HepG2 (cell line): ENCODE measurements around the gene TBCD. TPM values are rescaled to one million over a fixed set of nuclear protein-coding genes. Genes with fewer than 3 reads are reported as not detected.

Source experiments
- ATAC-seq: fragments of 200-7000 bp; cut with Tn5 transposase; 3 replicates; pipeline ENCODE4 v1.9.1; 2020; ENCODE audit warnings: mild to moderate bottlenecking, moderate library complexity
- BruUV-seq: library from RNA; stranded (reverse); fragments of 400-500 nt; replicated peaks from 2 replicates; lab custom pipeline; 2021; lab: Mats Ljungman, UMichigan
- CTCF ChIA-PET: fragments of 300-600 bp; formaldehyde crosslinking; extraction: SDS; loops from one replicate; lab custom pipeline; 2021; ENCODE audit warnings: low total read pairs, inconsistent platforms, low intra/inter-chr PET ratio; lab: Yijun Ruan, JAX
- POLR2A ChIA-PET: fragments of 350-600 bp; sonication (Branson Sonifier 250); formaldehyde crosslinking; loops from one replicate; lab custom pipeline; 2020; ENCODE audit warnings: antibody characterized with exemption, inconsistent platforms; lab: Yijun Ruan, JAX
- DNase-seq: peaks from one replicate; pipeline ENCODE4 v3.0.0-alpha.2; 2015; ENCODE audit warnings: low spot score
- FAIRE-seq: peaks from 3 replicates; lab custom pipeline; 2011; peaks lifted over from hg19 to GRCh38; lab: Jason Lieb, UNC
- H2AFZ ChIP-seq: one replicate; pipeline ENCODE4 v1.6.1; 2011; ENCODE audit warnings: low read length, inconsistent platforms
- H3K27ac ChIP-seq: fragments of 300-600 bp; 3 replicates; pipeline ENCODE4 v1.8.0; 2011; ENCODE audit warnings: mixed run types, mild to moderate bottlenecking, mixed read lengths, low read length, inconsistent platforms; ENCODE audit not compliant: insufficient read depth; ENCODE audit errors: extremely low read length
- H3K27me3 ChIP-seq, 2 experiments: fragments of 200-600 bp in 1 of 2; 2 replicates in 1 of 2; 3 replicates in 1 of 2; pipeline versions ENCODE4 v1.6.0 to v1.8.0; 2011; ENCODE audit warnings: low read length in 2 of 2, mild to moderate bottlenecking in 2 of 2, moderate library complexity in 2 of 2, inconsistent platforms in 1 of 2; ENCODE audit not compliant: insufficient read depth in 2 of 2, control insufficient read depth in 1 of 2
- H3K36me3 ChIP-seq, 2 experiments: fragments of 200-600 bp in 1 of 2; replicated peaks in 1 of 2; 2 replicates in 1 of 2; 3 replicates in 1 of 2; pipeline versions ENCODE4 v1.5.1 to v1.8.0; 2011; ENCODE audit warnings: low read length in 2 of 2, inconsistent platforms in 1 of 2; ENCODE audit not compliant: insufficient read depth in 2 of 2, control insufficient read depth in 1 of 2
- H3K4me1 ChIP-seq: 2 replicates; pipeline ENCODE4 v1.5.1; 2012; ENCODE audit warnings: low read length, inconsistent platforms; ENCODE audit not compliant: insufficient read depth
- H3K4me2 ChIP-seq: 2 replicates; pipeline ENCODE4 v1.6.0; 2011; ENCODE audit warnings: low read depth, low read length, inconsistent platforms
- H3K4me3 ChIP-seq, 3 experiments: fragments of 200-600 bp in 1 of 3; sonication (generic), shearing (Covaris generic) in 1 of 3; replicated peaks in 1 of 3; 2 replicates each; pipeline ENCODE4 v1.5.1; 2011 to 2016; ENCODE audit warnings: low read length in 3 of 3, inconsistent platforms in 2 of 3, low read depth in 2 of 3, mild to moderate bottlenecking in 2 of 3, control low read depth in 1 of 3, mixed read lengths in 1 of 3; ENCODE audit not compliant: insufficient read depth in 1 of 3
- H3K79me2 ChIP-seq: one replicate; pipeline ENCODE4 v1.6.1; 2011; ENCODE audit warnings: low read length, inconsistent platforms; ENCODE audit not compliant: insufficient read depth
- H3K9ac ChIP-seq: 2 replicates; pipeline ENCODE4 v1.6.0; 2011; ENCODE audit warnings: mild to moderate bottlenecking, low read depth, low read length, inconsistent platforms; ENCODE audit not compliant: insufficient read depth
- H3K9me3 ChIP-seq: 2 replicates; pipeline ENCODE4 v1.5.1; 2012; ENCODE audit warnings: mild to moderate bottlenecking, low read length
- H4K20me1 ChIP-seq: 2 replicates; pipeline ENCODE4 v1.6.0; 2011; ENCODE audit warnings: inconsistent platforms, mild to moderate bottlenecking, low read length, moderate library complexity; ENCODE audit not compliant: insufficient read depth
- HNRNPL ChIP-seq: fragments of 200-400 bp; formaldehyde crosslinking; IDR thresholded peaks from 2 replicates; pipeline ENCODE4 v1.6.1; 2017; ENCODE audit warnings: mild to moderate bottlenecking, low read depth, low read length
- MLX ChIP-seq: IDR thresholded peaks from 2 replicates; pipeline ENCODE4 v1.6.1; 2016
- NR2C2 ChIP-seq: sonication (generic); formaldehyde crosslinking; IDR thresholded peaks from 2 replicates; pipeline ENCODE4 v1.4.0; 2020; ENCODE audit warnings: missing genetic modification reagents, mild to moderate bottlenecking, moderate library complexity, borderline replicate concordance
- PRMT3 ChIP-seq: sonication (generic); formaldehyde crosslinking; IDR thresholded peaks from 2 replicates; pipeline ENCODE4 v1.8.1; 2022; ENCODE audit warnings: low read depth, mild to moderate bottlenecking, moderate library complexity, missing genetic modification reagents, borderline replicate concordance
- SETDB1 ChIP-seq: sonication (generic); formaldehyde crosslinking; IDR thresholded peaks from 2 replicates; pipeline ENCODE4 v1.5.1; 2020; ENCODE audit warnings: missing genetic modification reagents, mild to moderate bottlenecking, borderline replicate concordance
- SP2 ChIP-seq: sonication (generic); formaldehyde crosslinking; IDR thresholded peaks from 2 replicates; pipeline ENCODE4 v1.5.1; 2020; ENCODE audit warnings: mild to moderate bottlenecking, missing genetic modification reagents
- THYN1 ChIP-seq: sonication (generic); formaldehyde crosslinking; IDR thresholded peaks from 2 replicates; pipeline ENCODE4 v1.8.1; 2023; ENCODE audit warnings: low read depth, mild to moderate bottlenecking, moderate library complexity, missing genetic modification reagents, borderline replicate concordance
- ZBTB33 ChIP-seq: sonication (generic); formaldehyde crosslinking; IDR thresholded peaks from 2 replicates; pipeline ENCODE4 v1.4.0; 2020; ENCODE audit warnings: missing genetic modification reagents
- ZFP37 ChIP-seq: sonication (generic); formaldehyde crosslinking; IDR thresholded peaks from 2 replicates; pipeline ENCODE4 v1.4.0; 2020; ENCODE audit warnings: missing genetic modification reagents, borderline replicate concordance
- ZNF138 ChIP-seq: sonication (generic); formaldehyde crosslinking; IDR thresholded peaks from 2 replicates; pipeline ENCODE4 v1.5.0; 2020; ENCODE audit warnings: mild to moderate bottlenecking, low read depth, missing genetic modification reagents
- ZNF160 ChIP-seq: sonication (generic); formaldehyde crosslinking; IDR thresholded peaks from 2 replicates; pipeline ENCODE4 v1.8.0; 2022; ENCODE audit warnings: mild to moderate bottlenecking, inconsistent platforms, missing genetic modification reagents
- ZNF282 ChIP-seq: fragments of 450-650 bp; IDR thresholded peaks from 2 replicates; pipeline ENCODE4 v1.6.1; 2018; ENCODE audit not compliant: partially characterized antibody
- ZNF547 ChIP-seq: sonication (generic); formaldehyde crosslinking; IDR thresholded peaks from 2 replicates; pipeline ENCODE4 v1.5.1; 2020; ENCODE audit warnings: mild to moderate bottlenecking, missing genetic modification reagents
- ZNF724P ChIP-seq: sonication (generic); formaldehyde crosslinking; IDR thresholded peaks from 2 replicates; pipeline ENCODE4 v1.8.0; 2022; ENCODE audit warnings: missing genetic modification reagents, borderline replicate concordance
- WGBS: methylation state at CpG from one replicate; pipeline ENCODE4 v1.1.6; 2017; ENCODE audit warnings: low lambda C conversion rate; 5-methylcytosine and 5-hydroxymethylcytosine counted together
- in situ Hi-C: cut with HindIII; loops from 2 replicates; pipeline ENCODE4 v1.10.0; 2017; ENCODE audit warnings: low pct_unique_long_range_greater_than_20kb; ENCODE audit not compliant: extremely low pct_ligation_motif_present
- intact Hi-C: fragments of 100-400 bp; cut with micrococcal nuclease; formaldehyde crosslinking; loops from one replicate; pipeline ENCODE4 v1.10.0; 2022; ENCODE audit not compliant: unreplicated experiment
- polyA plus RNA-seq, 8 experiments: library from polyadenylated mRNA; depleted of rRNA in 3 of 8; stranded (reverse) in 7 of 8; unstranded in 1 of 8; fragments of >200 nt; fragmentation: Illumina TruSeq in 4 of 8; extraction: Trizol in 4 of 8; gene quantifications; 2 replicates each; pipeline versions ENCODE4 v1.2.1 to v1.2.3, GENCODE V29; 2011 to 2016; ENCODE audit warnings: low read depth in 4 of 8, missing spikeins in 1 of 8, mixed read lengths in 1 of 8; ENCODE audit not compliant: insufficient read depth in 1 of 8
- total RNA-seq, 5 experiments: library from RNA; depleted of rRNA; stranded (reverse); fragments of >200 nt; fragmentation: Illumina TruSeq; extraction: Trizol; gene quantifications; 2 replicates each; pipeline ENCODE4 v1.2.3, GENCODE V29; 2016; ENCODE audit warnings: low read depth in 1 of 5

TBCD gene
- total and polyA plus RNA-seq, 2 of the 13 experiments (the other 11 are each of a cell fraction or from before 2014, with no cell fraction given) = 33.9 to 54.8 TPM

- BruUV-seq = no TSS peak
- intact Hi-C loops (no loop called here), in situ Hi-C loops (no loop called here)
- POLR2A ChIA-PET = no interaction called here
- DNase-seq = no peak
- no peak overlapping the region for H3K27ac ChIP-seq
- CTCF ChIA-PET = no interaction called here
- peaks cover 14% of the 10 kb centered on the region for H3K4me1 ChIP-seq
- no peak overlapping the region for H3K9ac ChIP-seq
- H4K20me1 ChIP-seq = no peaks in the 10 kb centered on the region
- WGBS = 96% methylated on average over 31 of the region's 31 CpGs
- H3K79me2 ChIP-seq = no peaks in the 10 kb centered on the region
- no peak overlapping the region for H3K4me2 ChIP-seq
- no peak for FAIRE-seq
- H3K36me3 ChIP-seq = peaks cover 13 to 19% of the 10 kb centered on the region in 2 experiments; a peak in 4 of 5 replicates
- TF ChIP-seq MLX (CRISPR knock-in tag) (no peak), ZBTB33 (CRISPR knock-in tag) (peak; percentile 97)
- H2AFZ ChIP-seq = no peak overlapping the region
- no peaks in the 10 kb centered on the region for H3K27me3 ChIP-seq
- H3K9me3 ChIP-seq = no peaks in the 10 kb centered on the region
- ATAC-seq = peak; percentile 31
- no peak overlapping the region for H3K4me3 ChIP-seq
Observed at GRCh38 chr17:82871056-82871775, 119.4 kb downstream of the TBCD start.

- no peaks in the 10 kb centered on the region for H3K79me2 ChIP-seq
- H2AFZ ChIP-seq = no peak overlapping the region
- POLR2A ChIA-PET = no interaction called here
- no peaks in the 10 kb centered on the region for H3K9me3 ChIP-seq
- no TSS peak for BruUV-seq
- peaks cover 22% of the 10 kb centered on the region for H3K4me1 ChIP-seq
- H3K4me3 ChIP-seq = no peak overlapping the region
- 91% methylated on average over 40 of the region's 41 CpGs for WGBS
- in situ Hi-C loops (no loop called here), intact Hi-C loops (no loop called here)
- no peak for DNase-seq
- no peak for ATAC-seq
- no peak overlapping the region for H3K9ac ChIP-seq
- CTCF ChIA-PET = no interaction called here
- H4K20me1 ChIP-seq = no peaks in the 10 kb centered on the region
- no peak overlapping the region for H3K27ac ChIP-seq
- no peak for FAIRE-seq
- peaks cover 13 to 19% of the 10 kb centered on the region in 2 experiments; a peak in 4 of 5 replicates for H3K36me3 ChIP-seq
- no peaks in the 10 kb centered on the region for H3K27me3 ChIP-seq
- H3K4me2 ChIP-seq = no peak overlapping the region
- no peak for TF ChIP-seq ZNF724P
- TF ChIP-seq PRMT3 (CRISPR knock-in tag) = no peak
- TF ChIP-seq ZNF160 (CRISPR knock-in tag) = no peak
- TF ChIP-seq ZNF282 = no peak
- TF ChIP-seq THYN1 (CRISPR knock-in tag) = no peak
- TF ChIP-seq ZFP37 (CRISPR knock-in tag) = no peak
- TF ChIP-seq SETDB1 (CRISPR knock-in tag) = no peak
- TF ChIP-seq ZNF138 (CRISPR knock-in tag) = no peak
- TF ChIP-seq SP2 = no peak
- no peak for TF ChIP-seq HNRNPL
- no peak for TF ChIP-seq ZNF547
- no peak for TF ChIP-seq NR2C2
Observed at GRCh38 chr17:82871776-82872561, 120.1 kb downstream of the TBCD start.
